ENCODE measurements around the gene ISCU. TPM values are rescaled to one million over a fixed set of nuclear protein-coding genes. Genes with fewer than 3 reads are reported as not detected.
"Not testable (repeated sequence)": the region's sequence is repeated elsewhere in the genome, so short reads cannot be mapped to it uniquely, and the experiment has no call there.

The ISCU gene
- polyA plus RNA-seq, 4 donors, result 90.7 to 125 (median 110) TPM

- DNase-seq (ENCODE audit: low read depth in 4 of 4, low spot score in 3 of 4), result no peak
Observed at GRCh38 chr12:108568338-108569154, 6.2 kb downstream of the ISCU start.

DNA sequence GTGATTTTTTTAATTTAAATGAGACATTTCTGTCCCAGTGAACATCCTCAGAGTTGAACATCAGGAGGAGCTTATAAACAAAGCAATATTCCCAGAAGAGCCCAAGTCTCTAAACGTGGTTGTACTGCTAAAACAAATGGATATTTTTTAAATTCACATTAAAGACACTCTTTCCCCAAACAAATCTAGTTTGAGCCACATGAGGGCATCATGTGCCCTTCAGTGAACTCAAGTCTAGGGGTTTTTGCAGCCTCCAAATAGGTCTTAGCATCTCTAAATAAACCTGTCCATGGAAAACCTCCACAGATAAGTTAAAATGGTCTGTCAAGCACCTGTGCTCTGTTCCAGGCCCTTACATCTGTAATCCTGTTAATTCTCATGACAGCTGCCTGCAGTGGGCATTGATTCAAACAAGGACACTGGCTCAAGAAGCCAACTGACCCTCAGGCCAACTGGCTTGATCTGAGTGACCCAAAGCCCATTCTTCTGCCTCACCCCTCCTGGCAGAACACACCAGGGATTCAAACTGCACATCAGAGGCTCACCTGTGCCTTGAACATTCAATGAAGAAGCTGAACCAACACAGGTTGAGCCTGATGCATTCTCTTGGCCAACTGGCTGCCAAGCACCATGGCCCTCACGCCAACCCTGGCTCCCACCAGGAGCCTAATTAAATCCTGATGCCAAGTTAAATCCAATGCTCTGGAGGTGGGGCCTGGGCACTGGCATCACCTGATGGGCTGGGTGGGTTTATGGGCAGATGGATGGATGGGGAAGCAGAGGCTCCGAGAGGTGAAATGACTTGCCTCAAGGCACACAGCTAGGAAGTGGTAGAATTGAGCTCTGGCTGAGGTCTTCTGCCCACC, 8.6 kb downstream of the ISCU start:
- DNase-seq (ENCODE audit: low read depth in 4 of 4, low spot score in 3 of 4), result no peak

DNA sequence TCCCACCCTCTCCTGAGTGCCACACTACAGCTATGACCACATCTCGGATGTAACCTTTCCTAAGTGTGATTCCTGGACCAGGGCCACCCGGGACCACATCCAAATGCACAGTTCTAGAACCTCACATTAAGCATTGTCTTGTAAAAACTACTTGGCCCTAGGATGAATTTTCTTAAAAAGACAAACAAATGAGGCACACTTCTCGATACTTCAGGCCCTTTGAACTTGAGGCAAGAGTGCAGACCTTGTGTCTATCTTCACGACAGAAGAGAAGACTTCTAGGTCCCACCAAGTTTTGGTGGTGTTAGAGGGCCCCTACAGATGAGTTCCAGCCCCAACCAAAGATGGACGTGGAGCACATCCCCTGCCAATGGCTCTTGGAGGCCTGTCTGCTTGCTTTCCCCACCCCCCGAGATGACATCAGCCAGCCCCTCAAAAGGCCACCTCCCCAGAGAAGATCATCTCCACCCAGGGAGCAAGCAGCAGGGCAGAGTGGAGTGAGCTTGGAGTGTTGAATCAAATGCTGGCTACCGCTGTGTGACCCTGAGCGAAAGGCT, 9.3 kb downstream of the ISCU start:
- no peak for DNase-seq (ENCODE audit: low read depth in 4 of 4, low spot score in 3 of 4)

- DNase-seq (ENCODE audit: low read depth in 4 of 4, low spot score in 3 of 4), result no peak
Observed at GRCh38 chr12:108572166-108572790, 9.9 kb downstream of the ISCU start.

DNA sequence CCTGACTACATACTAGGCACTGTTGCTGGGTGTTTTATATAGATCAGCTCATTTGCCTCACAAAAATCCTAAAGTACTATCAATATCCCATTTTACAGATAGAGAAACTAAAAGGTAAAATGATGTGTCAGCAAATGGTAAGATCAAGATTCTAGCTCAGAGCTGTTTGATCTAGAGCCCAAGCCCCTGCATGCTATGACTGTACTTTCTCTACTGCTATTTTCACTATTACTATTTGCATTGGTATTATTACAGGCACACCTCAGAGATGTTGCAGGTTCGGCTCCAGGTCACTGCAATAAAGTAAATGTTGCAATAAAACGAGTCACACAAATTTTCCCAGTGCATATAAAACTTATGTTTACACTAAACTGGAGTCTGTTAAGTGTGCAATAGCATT, 10.9 kb downstream of the ISCU start:
- DNase-seq (ENCODE audit: low read depth in 4 of 4, low spot score in 3 of 4), result no peak

GRCh38 chr12:108574276-108574675, 11.9 kb downstream of the ISCU start:
- not testable (repeated sequence) for DNase-seq (ENCODE audit: low read depth in 4 of 4, low spot score in 3 of 4)

DNA sequence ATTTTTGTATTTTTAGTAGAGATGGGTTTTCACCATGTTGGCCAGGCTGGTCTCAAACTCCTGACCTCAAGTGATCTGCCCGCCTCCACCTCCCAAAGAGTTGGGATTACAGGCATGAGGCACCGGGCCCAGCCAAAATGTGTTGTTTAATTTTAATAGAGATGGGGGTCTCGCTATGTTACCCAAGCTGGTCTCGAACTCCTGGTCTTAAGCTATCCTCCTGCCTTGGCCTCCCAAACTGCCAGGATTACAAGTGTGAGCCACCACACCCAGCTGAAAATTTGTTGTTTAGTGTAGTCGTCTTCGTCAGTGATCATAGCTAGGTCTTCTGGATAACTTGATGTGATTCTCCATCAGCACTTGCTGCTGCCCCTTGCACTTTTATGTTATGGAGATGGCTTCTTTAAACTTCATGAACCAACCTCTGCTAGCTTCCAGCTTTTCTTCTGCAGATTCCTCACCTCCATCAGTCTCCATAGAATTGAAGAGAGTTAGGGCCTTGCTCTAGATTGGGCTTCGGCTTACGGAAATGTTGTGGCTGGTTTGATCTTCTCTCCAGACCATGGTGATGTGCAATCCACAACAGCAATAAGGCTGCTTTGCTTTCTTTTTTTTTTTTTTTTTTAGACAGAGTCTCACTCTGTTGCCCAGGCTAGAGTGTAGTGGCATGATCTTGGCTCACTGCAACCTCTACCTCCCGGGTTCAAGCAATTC, 13.0 kb downstream of the ISCU start:
- DNase-seq (ENCODE audit: low read depth in 4 of 4, low spot score in 3 of 4), result no peak

DNA sequence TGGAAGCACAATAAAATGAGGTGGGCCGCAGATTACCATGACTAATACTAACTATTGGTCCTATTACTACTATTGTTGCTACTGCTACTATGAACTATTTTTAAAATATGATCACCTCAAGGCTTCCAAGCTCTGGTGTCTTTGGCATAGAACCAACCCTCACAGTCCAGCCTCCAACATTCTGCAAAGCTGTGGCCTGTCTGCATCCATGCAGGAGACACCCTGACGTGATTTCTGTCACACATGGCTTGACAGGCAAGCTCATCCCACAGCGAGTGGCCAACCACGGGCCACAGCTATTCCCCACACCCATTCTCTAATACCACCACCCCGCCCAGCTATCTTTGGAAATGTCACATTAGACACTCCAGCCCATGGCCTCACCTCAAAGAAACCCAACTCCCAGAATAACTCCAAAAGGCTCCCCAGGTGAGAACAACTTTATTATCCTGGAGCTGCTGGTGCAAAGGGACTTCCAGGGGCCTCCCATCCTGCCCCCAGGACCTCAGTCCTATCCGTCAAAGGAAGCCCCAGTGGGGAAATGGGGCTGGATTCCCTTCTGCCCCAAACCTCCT, 14.4 kb downstream of the ISCU start:
- no peak for DNase-seq (ENCODE audit: low read depth in 4 of 4, low spot score in 3 of 4)

GRCh38 chr12:108577458-108577857, 15.1 kb downstream of the ISCU start:
- no peak for DNase-seq (ENCODE audit: low read depth in 4 of 4, low spot score in 3 of 4)

GRCh38 chr12:108578264-108578663, 15.9 kb downstream of the ISCU start:
- DNase-seq (ENCODE audit: low read depth in 4 of 4, low spot score in 3 of 4), result no peak

DNA sequence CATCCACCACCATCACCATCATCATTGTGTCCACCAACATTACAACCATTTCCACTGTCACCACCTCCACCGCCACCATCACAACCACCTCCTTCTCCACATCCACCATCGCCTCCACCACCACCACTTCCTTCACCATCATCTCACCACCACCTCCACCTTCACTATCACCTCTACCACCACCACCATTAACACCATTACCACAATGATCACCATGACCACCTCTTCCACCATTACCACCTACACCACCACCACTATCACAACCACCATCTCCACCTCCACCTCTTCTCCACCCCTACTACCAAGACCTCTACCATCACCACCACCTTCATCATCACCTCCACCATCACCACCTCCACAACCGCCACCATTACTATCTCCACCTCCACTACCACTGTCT, 16.4 kb downstream of the ISCU start:
- DNase-seq (ENCODE audit: low read depth in 4 of 4, low spot score in 3 of 4), result no peak

- no peak for DNase-seq (ENCODE audit: low read depth in 4 of 4, low spot score in 3 of 4)
Observed at GRCh38 chr12:108580531-108580930, 18.1 kb downstream of the ISCU start.

- DNase-seq (ENCODE audit: low read depth in 4 of 4, low spot score in 3 of 4), result no peak
Observed at GRCh38 chr12:108581311-108582227, 19.2 kb downstream of the ISCU start.

DNA sequence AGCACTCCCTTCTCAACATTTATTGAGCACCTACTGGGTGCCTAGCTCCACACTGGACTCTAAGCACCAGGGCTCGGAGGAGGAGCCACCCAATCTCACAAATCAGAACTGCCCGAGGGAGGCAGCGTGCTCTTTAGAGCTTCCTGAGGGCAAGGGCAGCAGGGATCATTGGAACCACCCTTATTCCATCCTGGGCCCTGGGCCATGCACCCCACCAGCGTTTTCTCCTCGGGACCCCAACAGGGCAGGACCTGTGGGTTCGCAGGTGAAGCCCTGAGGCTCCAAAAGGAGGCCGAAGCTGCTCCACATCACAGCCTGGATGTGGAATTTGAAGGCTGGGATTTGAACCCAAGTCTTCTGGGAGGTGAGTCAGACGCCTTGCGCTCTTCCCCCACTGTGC, 20.1 kb downstream of the ISCU start:
- no peak for DNase-seq (ENCODE audit: low read depth in 4 of 4, low spot score in 3 of 4)

GRCh38 chr12:108582978-108583770, 20.8 kb downstream of the ISCU start:
- DNase-seq (ENCODE audit: low read depth in 4 of 4, low spot score in 3 of 4), result no peak

DNA sequence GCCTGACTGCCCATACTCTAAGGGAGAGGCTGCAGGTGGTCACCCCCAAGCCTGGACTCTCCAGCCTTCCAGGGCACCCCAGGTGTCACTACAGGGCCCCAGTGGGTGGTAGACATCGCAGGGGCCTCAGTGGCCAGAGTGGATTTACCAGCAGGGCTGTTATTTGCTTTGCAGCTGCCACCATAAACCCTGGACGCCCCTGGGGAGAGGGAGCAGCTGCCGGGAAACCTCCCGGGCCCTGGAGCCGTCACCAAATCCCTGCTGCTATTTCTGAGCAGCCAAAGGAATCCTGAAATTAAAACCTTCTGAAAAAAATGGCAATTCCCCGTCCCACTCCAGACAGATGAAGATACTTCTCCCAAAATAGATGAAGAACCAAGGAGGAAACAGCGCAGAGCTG, 21.6 kb downstream of the ISCU start:
- no peak for DNase-seq (ENCODE audit: low read depth in 4 of 4, low spot score in 3 of 4)

DNA sequence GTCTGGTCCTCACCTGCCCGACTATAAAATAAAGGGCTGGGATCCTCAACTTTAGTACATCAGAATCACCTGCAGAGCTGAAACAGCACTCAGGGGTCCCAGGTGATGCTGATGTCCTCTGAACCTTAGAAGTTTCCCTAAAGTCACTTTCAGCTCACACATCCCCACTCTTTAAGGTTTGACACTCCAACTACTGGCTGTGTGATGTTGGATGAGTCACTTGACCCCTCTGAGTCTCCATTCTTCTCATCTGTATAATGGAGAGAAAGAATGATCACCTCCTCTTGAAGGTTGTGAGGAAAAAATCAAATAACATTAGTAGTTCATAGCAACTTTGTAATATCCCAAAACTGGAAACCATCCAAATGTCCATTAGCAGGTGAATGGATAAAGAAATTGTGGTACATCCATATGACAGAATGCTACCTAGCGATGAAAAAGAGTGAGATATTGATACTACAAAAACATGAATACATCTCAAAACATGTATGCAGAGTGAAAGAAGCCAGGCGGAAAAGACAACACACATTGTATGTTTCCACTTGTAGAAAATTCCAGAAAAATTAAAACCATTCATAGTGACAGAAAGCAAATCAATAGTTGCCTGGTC, 22.2 kb downstream of the ISCU start:
- no peak for DNase-seq (ENCODE audit: low read depth in 4 of 4, low spot score in 3 of 4)

DNA sequence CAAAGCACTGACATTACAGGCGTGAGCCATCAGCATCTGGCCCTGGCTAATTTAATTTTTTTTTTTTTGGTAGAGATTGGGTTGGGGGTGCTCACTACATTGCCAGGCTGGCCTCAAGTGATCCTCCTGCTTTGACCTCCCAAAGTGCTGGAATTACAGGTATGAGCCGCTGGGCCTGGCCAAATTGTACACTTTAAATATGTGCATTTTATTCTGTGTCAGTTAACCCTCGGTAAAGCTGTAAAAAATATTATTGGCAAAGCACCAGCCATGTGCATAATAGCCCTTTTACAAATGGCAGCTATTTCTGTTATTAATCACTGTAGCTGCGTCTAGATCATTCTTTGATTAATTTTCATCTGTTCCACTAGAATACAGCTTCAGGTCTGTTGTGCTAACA, 23.5 kb downstream of the ISCU start:
- DNase-seq (ENCODE audit: low read depth in 4 of 4, low spot score in 3 of 4), result no peak

All from left renal pelvis (tissue), 4 donors.